ENCODE results near the gene STXBP1.
A peak's percentile ranks its signal among the peaks of the same experiment; 100 is the strongest.

STXBP1 gene

GRCh38 chr9:127735530-127736185, 123.6 kb downstream of the STXBP1 start:
- H3K79me2 ChIP-seq (ENCODE audit: insufficient read depth, low read length): no peaks in the 10 kb centered on the region
- H3K36me3 ChIP-seq (ENCODE audit: low read length): no peaks in the 10 kb centered on the region
- H2AFZ ChIP-seq (ENCODE audit: low read depth, low read length, severe bottlenecking): no peak overlapping the region
- H3F3A ChIP-seq (ENCODE audit: insufficient read depth): peaks cover 3% of the 10 kb centered on the region; the same call in 1 of the 2 replicates
- no peaks in the 10 kb centered on the region for H3K9me3 ChIP-seq (ENCODE audit: insufficient read depth, low read length)
- no peaks in the 10 kb centered on the region for H3K27me3 ChIP-seq (ENCODE audit: low read length)
- TF ChIP-seq EZH2phosphoT487 (conservative IDR thresholded peaks at IDR 0.05; ENCODE audit: low read length) (no peak), CTCF (IDR thresholded peaks at IDR 0.05; ENCODE audit: insufficient read depth, low read length, poor library complexity, severe bottlenecking) (no peak)
- no peak overlapping the region for H3K4me3 ChIP-seq (ENCODE audit: insufficient read depth, low read length, poor library complexity, severe bottlenecking)
- no peak overlapping the region for H3K9ac ChIP-seq (ENCODE audit: low read length)
- H3K4me2 ChIP-seq (ENCODE audit: low read depth, low read length, poor library complexity, severe bottlenecking): peak overlapping the region; percentile 27
- H3K27ac ChIP-seq (ENCODE audit: low read depth, low read length): no peak overlapping the region
- H4K20me1 ChIP-seq (ENCODE audit: low read depth, low read length): no peaks in the 10 kb centered on the region
- no peaks in the 10 kb centered on the region for H3K9me2 ChIP-seq (replicated peaks; ENCODE audit: insufficient read depth, low read length)

DNA sequence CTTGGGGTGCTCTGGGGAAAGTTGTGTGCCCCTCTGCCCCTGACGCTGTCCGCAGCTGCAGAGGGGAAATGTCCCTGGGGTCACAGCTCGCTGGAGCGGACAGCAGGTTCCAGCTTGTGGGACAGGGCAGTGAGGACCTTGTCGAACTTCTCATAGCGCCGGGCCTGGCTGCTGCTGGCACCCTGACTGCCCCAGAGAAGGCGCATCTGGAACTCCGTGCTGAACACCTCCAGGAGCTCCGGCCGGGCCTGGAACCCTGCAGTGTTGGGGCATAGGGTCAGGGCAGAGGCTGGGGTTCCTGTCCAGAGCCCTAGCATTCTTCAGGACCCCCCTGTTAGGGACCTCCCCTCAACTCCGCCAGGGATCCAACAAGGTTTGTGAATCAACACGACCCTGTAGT, 126.6 kb downstream of the STXBP1 start:
- H3K4me3 ChIP-seq (ENCODE audit: insufficient read depth, low read length, poor library complexity, severe bottlenecking): no peak overlapping the region
- no peaks in the 10 kb centered on the region for H3K9me2 ChIP-seq (replicated peaks; ENCODE audit: insufficient read depth, low read length)
- H3K36me3 ChIP-seq (ENCODE audit: low read length): no peaks in the 10 kb centered on the region
- no peaks in the 10 kb centered on the region for H3K79me2 ChIP-seq (ENCODE audit: insufficient read depth, low read length)
- H3K27me3 ChIP-seq (ENCODE audit: low read length): no peaks in the 10 kb centered on the region
- TF ChIP-seq CTCF (IDR thresholded peaks at IDR 0.05; ENCODE audit: insufficient read depth, low read length, poor library complexity, severe bottlenecking): no peak
- TF ChIP-seq EZH2phosphoT487 (conservative IDR thresholded peaks at IDR 0.05; ENCODE audit: low read length): no peak
- H4K20me1 ChIP-seq (ENCODE audit: low read depth, low read length): no peaks in the 10 kb centered on the region
- no peak overlapping the region for H2AFZ ChIP-seq (ENCODE audit: low read depth, low read length, severe bottlenecking)
- H3K9me3 ChIP-seq (ENCODE audit: insufficient read depth, low read length): no peaks in the 10 kb centered on the region
- H3K4me2 ChIP-seq (ENCODE audit: low read depth, low read length, poor library complexity, severe bottlenecking): no peak overlapping the region
- H3K27ac ChIP-seq (ENCODE audit: low read depth, low read length): no peak overlapping the region
- H3F3A ChIP-seq (ENCODE audit: insufficient read depth): peaks cover 1% of the 10 kb centered on the region; the same call in 1 of the 2 replicates
- H3K9ac ChIP-seq (ENCODE audit: low read length): no peak overlapping the region

GRCh38 chr9:127739614-127740330, 127.7 kb downstream of the STXBP1 start:
- Histone ChIP-seq H3K9ac (ENCODE audit: low read length) (no peak overlapping the region), H3K36me3 (ENCODE audit: low read length) (no peaks in the 10 kb centered on the region), H4K20me1 (ENCODE audit: low read depth, low read length) (no peaks in the 10 kb centered on the region), H3K4me2 (ENCODE audit: low read depth, low read length, poor library complexity, severe bottlenecking) (no peak overlapping the region), H3K27ac (ENCODE audit: low read depth, low read length) (no peak overlapping the region), H2AFZ (ENCODE audit: low read depth, low read length, severe bottlenecking) (no peak overlapping the region), H3K27me3 (ENCODE audit: low read length) (no peaks in the 10 kb centered on the region), H3K79me2 (ENCODE audit: insufficient read depth, low read length) (no peaks in the 10 kb centered on the region), H3K4me3 (ENCODE audit: insufficient read depth, low read length, poor library complexity, severe bottlenecking) (no peak overlapping the region), H3K9me2 (replicated peaks; ENCODE audit: insufficient read depth, low read length) (no peaks in the 10 kb centered on the region), H3K9me3 (ENCODE audit: insufficient read depth, low read length) (no peaks in the 10 kb centered on the region), H3F3A (ENCODE audit: insufficient read depth) (no peaks in the 10 kb centered on the region)
- TF ChIP-seq EZH2phosphoT487 (conservative IDR thresholded peaks at IDR 0.05; ENCODE audit: low read length) (no peak), CTCF (IDR thresholded peaks at IDR 0.05; ENCODE audit: insufficient read depth, low read length, poor library complexity, severe bottlenecking) (no peak)
